NCI-H1417 (cell line): ENCODE data around the gene BCOR.

Source experiments
- DNase-seq, 3 experiments: peaks; one replicate each; lab custom pipeline; 2025; lab: John Stamatoyannopoulos, UW

BCOR gene

DNA sequence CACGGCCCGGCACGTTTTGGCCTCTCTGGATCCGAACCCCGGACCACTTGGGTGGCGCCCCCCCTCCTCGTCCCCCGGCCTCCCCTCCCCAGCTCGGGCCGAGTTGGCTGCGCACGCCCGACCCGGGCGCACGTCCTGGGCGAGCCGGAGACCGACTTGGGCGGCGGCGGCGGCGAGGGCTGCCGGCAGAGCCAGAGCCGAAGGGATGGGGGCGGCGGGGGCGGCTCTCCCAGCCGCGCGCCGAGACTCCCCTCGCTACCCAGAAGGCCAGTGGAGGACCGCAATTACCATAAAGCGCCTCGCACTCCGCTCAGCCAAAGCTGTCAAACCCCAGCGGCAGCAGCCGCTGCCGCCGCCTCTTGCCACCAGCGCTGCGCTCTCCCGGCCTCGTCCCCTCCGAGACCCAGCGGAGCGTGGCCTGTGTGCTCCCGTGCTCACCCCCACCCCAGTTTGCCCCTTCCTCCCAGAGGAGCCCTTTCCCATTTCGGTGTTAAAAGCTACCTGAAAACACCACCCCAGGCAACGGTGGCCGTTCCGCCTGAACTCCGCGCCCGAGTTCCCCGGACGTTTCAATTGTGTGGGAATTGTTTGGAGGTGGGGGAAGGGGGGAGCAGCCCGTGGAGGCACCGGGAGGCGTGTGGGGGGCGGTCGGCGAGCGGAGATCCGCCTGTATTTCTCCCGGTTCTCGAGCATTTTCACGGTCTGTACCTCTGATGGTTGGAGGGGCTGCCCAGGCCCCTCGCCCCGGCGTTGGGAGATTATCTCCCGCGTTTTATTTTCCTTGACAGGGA lies 701 bp upstream of the BCOR start:
- DNase-seq, result peak; percentile 32 to 85 (median 84)

DNA sequence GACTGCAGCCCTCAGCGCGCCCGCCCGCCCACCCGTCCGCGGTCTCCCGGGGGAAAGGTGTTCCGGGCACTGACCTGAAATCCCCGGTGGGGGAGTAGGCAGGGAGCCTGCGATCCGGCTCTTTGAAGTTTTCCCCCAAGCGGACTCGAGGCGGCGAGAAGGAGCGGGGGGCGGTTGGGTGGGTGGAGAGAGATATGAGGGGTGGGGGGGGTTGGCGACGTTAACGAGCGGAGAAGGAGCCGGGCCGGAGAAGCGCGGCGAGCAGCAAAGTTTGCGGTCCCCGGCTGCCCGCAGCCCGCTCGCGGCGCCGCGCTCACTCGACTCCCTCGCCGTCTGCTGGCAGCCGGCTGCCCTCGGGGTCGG lies 636 bp downstream of the BCOR start:
- DNase-seq, result peak in 2 of 3 experiments; percentile 70 to 73

DNA sequence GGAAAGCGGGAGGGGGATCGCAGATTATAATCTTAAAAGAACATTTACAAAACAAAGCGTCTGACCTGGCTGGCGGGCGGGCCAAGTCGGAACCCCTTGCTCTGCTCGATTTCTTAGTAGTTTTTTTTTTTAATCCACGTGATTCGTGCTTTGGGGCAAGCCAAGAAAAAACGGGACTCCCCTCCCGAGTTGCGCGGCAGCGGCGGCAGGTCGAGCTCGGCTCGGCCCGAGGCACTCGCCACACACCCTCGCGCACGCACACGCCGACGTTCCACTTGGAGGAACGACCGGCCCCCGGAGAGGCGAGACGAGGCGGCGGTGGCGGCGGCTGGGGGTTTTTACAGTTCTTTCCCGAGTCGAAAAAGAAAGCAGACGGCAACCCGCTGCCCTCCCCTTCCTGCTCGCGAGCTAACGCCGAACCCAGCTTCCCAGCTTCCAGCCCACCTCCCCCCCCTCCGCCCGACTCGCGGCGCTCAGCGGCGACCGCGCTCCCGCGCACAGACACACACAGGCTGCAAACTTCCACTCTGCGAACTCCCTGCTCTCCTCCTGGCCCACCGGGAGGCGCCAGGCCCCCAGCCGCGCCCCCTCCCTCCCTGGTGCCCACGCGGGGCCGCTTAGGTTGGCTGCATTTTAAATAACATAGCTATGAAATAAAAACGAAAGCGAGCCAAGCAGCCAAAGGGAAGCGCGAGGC lies 1.2 kb downstream of the BCOR start:
- DNase-seq, result peak in 2 of 3 experiments; percentile 64 to 71

DNA sequence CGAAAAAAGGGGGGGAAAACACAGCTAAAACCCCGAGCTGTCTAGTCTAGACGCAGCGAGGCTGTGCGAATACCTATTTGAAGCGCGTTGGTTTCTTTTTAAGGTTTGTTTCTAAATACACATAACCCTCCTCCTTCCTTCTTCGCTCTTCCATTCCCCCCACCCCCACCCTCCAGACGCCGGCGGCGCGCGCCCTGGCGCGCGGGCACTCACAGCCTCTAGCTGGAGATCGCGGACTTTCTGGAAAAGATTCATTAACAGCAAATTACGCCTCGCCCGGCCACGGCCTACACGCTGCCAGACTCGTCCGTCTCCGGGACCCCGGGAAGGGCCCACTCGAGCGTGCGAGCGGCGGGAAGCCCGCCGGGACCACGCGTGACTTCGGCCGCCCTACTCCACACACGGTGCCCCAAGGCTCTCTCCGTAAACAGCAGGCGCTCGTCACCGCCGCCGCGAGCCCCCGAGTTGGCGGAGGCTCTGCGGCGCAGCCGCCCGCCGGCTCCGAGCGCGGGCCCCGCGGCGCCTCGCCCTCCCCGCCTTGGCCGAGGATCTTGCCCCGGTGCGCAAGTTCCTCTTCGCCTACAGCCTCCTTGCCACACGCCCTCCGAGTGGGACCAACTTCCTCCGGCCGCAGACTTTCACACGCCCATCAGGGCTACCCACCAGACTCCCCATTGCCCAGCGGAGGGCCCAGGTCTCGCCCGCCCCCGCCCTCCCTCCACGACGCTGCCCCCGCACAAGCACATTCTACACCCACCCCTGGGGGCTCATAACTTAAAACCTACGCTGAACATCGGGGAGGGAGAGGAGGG lies 2.0 kb downstream of the BCOR start:
- DNase-seq, result peak in 2 of 3 experiments; percentile 66 to 74

DNA sequence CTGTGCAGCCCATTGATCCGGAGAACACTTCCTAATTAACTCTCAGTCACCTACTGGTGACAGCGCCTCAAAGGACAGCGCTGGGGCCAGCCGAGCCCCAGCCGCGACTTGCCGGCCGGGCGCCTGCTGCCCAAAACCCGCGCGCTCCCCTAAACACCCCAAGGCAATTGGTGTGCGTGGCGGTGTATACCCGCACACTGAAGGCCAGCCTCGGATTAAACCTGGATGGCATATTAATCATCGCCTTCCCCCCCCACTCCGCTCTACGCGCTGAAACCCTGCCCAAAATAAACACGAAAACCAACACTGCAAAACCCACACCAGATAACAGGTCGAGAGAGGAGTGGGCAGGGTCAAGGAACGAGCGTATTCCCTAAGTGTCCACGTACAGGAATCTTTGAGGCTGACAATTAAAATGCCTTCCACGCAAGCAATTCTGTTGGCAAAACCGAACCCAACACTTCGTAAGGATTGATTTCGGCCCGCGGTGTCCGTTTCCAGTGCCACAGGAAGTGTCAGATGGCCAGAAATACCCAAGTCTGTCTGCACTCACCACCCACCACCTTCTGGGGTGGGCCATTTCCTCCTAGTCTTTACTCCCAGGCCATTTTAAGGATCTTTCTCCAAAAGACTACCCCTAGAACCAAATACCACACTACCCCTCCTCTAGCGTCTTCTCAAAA lies 2.7 kb downstream of the BCOR start:
- peak in 2 of 3 experiments; percentile 67 for DNase-seq

DNA sequence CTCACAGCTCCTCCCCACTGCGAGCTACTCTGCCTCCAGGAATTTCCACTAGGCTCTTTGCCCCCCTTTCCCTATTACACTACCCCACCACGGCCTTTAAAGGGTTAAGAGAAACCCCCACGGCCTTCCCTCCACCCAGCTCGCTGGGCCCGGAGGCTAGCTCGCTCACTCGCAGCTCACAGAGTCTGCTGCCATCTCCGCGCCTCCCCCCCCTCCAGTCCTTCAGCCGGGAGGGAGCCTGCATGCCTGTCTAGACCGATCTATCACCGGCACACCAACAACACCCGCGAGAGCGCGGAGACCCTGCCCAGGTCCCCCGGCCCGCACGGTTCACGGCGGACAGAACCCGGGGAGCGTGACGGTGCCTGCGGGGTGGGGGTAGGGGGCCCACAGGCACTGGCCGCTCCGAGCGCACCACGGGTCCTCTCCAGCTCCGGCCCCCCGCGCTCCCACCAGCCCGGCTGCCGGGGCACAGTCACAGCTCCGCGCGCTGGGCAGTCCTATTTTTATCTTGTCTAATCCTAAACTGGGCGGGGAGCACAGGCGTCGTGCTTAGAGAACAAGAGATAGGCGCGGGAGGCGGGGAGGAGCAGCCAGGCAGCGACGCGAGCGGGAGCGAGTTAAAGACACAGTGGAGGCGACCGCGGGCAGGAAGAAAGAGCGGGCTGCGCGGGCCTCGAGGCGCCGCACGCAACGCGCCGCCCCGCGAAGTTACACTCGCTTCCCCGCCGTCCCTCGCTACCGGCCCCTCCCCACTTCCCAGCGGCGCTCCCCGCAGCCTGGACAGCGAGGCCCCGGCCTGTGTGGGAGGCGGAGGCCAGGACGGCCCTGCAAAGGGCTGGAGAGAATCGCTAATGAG lies 3.5 kb downstream of the BCOR start:
- DNase-seq, result peak; percentile 18 to 78 (median 77)

DNA sequence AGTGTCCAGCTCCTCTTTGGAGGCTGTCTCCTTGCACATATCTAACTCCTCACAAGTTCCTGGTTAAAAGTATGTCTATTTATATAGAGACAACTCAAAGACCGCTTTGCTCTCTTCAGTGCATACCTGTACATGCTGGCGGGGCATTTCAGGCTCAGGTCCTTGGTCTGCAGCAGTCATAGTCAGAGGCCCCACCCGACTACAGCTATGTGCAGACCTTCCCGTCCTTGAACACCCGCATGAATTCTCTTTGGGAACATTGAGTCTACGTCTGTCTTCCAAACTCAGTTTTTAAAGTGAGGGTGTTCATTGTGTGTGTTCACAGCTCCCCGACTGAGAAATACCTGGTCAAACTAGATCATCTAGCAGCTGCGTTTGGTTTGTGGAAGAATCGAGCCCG lies 4.2 kb downstream of the BCOR start:
- no peak for DNase-seq

DNA sequence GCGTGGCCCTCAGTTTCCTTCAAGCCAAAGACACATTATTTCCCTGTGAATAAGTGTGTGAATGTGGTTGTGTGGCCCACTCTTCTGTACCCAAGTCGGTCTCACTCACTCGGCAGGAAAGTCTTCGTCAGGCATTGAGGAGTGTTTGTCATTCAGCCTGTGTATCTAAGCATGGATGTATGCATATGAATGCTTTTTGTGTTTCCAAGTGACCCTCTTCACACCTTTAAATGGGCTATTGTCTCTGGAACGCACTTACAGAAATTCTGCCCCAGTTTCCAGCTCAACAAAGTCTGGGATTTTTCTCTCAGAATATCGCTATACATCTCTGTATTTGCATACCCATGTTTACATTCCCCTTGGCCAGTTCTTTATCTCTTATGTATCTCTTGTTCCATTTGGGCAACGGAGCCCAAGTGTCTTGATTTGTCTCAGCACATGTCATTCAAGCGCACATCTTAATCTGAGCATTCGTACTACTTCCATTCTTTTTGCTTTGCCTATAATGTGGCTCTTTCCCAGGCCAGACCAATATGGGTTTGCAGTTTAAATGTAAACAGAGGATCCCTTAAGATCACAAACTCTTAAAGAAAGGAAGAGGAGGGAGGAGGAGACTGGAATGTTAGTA lies 4.8 kb downstream of the BCOR start:
- no peak for DNase-seq

DNA sequence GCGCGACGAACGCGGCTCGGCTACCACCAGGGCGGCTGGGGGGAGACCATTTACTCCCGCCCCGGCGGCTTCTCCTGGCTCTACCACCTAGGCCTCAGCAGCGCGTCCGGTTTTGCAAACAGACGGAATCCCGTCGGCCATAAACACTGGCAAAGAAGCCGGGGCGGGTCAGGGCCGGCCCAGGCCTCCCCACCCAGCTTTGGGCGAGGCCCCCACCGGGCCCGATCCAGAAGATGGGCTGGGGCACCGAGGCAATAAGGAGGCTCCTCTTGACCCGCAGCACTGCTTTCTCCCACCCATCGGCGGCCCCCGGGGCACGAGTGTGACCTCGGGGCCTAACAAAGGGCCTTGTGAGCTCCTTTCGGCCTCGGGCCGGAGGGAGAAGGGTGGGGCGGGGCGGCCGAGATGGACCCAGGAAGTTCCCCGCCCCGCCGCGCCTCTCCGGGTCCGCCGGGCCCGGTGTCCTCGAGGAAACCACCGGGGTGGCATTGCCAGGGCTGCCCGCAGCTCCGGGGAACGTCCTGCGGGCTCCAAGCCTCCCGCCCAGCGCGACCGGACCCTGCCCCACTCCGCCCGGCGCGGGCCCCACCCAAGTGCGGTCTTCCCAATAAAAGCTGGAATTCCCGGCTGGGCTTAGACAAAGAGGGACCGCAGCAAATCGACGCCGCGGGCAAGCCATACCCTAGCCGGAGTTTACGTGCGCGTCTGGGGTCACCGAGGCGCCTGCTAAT lies 5.9 kb downstream of the BCOR start:
- no peak for DNase-seq

DNA sequence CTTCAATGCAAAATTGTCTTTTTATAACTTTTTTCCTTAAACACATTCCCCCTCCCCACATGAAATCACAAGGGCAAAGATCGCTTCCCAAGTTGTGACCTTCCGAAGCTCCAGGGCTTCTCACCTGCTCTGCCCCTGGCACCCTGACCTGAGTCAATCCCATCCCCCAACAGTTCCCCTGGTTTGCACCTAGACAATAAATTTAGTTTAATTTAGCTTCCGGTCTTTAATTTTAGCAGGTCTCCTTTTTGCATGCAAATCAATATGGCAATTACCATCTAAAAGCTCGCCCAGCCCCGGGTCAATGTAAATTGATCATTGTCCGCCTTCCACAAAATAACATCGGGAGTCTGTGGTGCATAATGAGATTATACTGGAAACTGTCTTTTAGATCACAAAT lies 6.8 kb downstream of the BCOR start:
- DNase-seq, result no peak

DNA sequence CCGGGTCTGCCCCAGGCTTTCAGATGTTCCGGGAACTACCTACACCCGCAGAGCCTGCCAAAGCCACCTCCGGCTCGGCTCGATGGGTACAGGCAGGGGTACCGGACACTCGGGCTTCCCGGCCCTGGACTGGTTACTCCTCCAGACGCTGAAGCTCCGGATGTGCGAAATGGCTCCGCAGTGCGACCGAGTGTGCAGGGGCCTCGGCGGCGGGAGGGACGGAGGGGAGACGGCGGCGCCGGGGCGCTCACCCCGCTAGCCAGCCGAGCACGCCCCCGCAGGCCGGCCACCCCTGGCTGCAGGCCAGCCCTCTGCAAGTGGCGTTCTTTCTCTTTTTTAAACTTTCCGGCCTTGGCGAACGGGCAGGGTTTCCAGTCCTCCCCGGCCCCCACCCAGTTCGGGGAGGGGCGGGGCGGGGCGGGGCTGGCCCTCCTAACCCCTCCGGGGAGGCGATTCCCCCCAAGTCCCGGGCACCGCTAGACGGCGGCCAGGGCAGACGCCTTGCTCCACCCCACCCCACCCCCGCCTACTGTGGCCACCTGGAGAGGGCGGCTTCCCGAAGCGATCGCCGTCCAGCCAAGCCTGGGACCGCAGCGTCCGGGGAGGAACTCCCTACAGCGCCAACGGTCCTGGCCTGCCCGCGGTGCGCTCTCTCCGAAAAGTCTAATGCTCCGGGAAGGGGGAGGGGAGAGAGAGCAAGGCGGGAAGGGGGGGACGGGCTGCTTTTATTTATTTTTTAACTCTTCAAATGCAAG lies 7.5 kb downstream of the BCOR start:
- DNase-seq, result no peak

DNA sequence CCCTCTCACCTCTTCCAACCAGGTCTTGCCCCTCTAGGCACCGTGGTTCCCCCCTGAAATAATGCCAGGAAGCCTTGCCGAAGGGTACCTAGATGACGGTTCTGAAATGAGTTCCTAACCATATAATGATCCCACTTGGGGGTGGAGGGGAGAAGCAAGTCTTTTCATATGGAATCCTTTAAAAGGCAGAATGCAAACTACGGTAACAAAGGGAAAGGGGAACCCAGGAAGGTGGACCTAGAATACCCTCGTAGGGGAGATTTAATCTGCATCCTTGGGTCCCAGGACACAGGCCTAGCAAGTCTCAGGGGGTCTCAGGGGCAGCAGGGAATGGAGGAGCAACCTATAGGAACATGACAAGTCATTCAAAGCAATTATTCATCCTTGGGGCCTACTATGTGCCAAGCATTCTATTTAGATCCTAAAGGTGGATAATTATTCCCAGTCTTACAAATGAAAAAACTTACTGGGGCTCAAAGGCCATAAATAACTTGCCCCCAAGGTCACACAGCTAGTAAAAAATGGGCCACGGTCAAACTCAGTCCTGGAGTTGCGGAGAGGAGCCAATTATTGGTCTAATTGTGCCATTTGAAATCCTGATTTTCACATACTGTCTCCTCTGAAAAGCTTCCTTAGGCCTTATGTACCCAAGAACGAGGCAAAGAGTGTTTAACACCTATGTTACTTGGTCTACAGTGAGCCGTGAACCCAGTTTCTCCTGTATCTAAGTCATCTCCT lies 8.8 kb downstream of the BCOR start:
- no peak for DNase-seq

DNA sequence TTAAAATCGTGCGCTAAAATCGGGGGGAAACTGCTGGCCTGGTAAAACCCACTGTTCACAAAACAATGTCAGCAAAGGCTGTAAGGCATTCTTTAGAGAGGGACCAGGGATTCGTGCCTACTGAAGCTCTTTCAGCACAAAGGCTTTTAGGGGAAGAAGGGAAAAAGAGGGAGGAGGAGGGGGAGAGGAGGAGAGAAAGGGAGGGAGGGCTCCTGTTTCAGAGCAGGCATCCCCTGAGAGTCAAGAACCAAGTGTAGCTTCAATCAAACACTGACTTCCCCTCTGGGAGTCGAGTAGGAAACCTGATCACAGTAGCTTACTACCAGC lies 9.5 kb downstream of the BCOR start:
- DNase-seq, result peak in 1 of 3 experiments; percentile 24

DNA sequence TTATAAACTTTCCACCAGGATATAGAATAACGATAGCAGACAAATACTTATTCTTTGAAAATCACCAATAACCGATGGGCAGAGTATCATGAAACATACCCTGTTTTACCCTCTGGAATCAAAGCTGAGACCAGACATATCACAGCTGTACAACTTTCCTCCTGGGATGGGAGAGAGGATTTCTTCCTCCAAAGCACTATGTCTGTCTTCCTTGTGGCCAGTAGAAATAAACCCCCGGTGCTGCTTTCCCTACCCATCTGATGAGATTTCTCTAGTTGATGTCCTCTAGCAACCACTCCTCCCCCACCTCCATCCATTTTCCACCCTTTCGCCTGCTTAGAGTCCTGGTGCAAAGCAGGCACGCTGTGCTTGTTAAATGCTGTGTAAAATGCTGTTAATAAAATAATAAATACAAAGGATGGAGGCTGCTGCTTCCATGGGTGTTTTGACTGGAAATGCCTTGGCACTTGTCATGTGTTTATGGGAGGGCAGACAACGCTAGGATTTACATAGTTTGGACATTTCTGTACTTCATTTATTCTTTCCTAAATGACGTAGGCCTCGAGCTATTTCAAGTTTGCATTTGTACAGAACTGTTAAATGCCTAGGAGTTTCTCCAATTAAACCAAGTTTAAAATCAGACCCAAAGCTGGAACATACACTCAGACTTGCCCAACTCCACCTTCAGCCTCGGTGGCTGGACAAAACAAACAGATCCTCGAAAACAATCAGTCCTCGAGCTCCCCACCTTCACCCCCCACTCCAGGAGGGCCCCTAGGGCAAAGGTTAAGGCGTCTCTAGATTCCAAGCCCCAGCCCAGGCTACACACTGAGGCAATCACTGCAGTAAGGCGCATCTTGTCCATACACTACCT lies 10.1 kb downstream of the BCOR start:
- no peak for DNase-seq

DNA sequence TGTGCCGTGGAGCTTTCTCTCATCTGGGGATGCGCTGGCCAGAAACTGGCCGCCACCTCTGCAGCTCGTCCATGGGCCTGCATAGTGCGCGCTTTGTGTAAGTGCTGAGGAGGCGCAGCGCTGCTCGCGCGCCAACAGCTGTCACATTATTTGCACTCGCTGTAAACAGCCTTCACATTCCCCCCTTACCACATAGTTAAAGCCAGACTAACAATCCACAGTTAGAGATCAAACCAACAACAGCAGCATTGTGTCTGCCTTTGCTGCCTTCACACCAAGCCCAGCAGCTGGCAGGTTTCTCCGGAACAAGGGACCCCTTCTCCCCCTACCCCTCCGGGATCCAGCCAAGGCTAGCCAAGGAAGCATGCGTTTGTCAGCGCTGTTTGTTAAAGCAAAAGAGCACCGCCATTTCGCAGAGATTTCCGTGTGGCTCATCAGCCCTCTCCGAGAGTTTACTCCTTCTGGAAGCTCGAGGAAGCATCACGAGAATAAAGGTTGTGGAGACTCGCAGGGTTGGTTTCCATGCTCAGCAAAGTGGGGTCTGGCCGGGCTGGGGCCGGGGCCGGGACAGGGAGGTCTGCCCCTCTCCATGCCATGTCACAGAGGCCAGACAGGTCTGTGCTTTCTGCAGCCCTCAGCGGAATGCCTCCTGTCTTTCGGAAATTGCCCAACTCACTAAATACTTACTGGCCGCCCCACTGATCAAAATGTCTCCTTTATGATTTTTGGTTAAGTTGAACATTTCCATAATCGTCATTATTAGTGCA lies 11.0 kb downstream of the BCOR start:
- peak in 1 of 3 experiments; percentile 40 for DNase-seq

DNA sequence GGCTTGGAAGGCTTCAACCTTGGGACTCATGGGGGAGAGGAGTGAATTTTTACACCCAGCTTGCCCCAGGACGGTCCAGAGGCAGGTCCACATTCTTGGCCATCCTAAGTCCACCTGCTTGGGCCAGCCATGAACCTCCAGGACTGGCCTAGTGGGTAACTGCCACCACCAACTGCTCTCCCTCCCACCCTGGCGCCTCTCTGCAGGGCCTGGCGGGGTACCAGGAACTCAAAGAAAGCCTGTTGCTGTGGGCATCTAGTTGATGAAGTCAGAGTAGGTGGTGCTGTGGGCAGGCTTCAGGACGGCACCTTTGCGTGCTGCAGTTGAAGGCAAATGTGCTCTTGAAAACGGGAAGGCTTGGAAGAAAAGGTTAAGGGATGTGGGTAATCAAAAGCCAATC lies 12.0 kb downstream of the BCOR start:
- DNase-seq, result no peak

DNA sequence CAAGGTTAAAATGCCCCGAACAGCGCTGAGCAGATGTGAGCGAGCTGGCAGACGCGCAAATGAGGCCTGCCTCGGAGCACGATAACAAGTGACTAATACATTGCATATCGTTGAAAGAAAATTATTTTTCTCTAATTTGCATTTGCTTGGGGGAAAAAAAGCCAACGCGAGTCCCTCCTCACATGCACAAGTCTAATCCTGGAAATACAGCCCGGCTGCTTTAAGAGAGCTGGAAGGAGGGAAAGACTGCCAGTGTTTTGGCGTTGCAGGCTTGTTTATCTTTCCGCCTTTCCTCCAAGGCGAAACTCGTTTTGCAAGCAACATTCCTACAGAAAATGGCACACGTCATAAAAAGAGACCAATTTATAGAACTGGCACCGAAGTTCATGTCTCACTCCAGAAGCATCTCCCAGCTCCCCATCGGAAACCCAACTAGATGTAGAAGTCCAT lies 12.6 kb downstream of the BCOR start:
- DNase-seq, result peak in 1 of 3 experiments; percentile 48
